ENCODE results near the gene PLEKHG3. TPM values are rescaled to one million over a fixed set of nuclear protein-coding genes. Genes with fewer than 3 reads are reported as not detected.

The PLEKHG3 gene
- total and polyA plus RNA-seq, 3 donors from 2014 or later: 20.1 to 21.6 (median 20.6) TPM

DNA sequence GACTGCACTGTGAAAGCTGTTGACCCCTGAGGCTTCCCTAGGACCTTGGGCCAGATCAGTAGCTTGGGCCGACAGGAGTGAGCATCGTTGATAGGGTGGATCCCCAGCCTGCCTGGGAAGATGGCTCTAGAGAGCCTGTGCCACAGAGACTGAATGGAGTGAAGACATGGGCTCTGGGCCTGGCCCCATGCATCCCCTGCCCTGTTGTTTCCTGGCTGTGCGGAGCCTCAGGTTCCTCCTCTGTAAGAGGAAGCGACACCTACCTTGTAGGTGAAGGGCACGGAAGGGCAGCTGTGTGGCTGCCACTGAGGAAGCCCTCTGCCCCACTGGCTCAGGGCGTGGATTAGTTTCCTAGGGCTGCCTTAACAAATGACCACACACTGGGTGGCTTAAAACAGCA, 23.9 kb downstream of the PLEKHG3 start:
- intact Hi-C loops (cut with DNase I; ENCODE audit: low total_unique reads): no loop called here
- H3K36me3 ChIP-seq (ENCODE audit: low read depth, missing control alignments): no peaks in the 10 kb centered on the region
- H3K4me1 ChIP-seq: peaks cover 19% of the 10 kb centered on the region
- no peaks in the 10 kb centered on the region for H3K9me3 ChIP-seq
- TF ChIP-seq POLR2A (IDR thresholded peaks at IDR 0.05) (no peak), CTCF (IDR thresholded peaks at IDR 0.05) (no peak)
- H3K27ac ChIP-seq: no peak overlapping the region
- no peak overlapping the region for H3K4me3 ChIP-seq
- no peak for DNase-seq
- 78 to 82% methylated on average over 3 to 6 of the region's 6 CpGs for WGBS, 2 donors
- no peaks in the 10 kb centered on the region for H3K27me3 ChIP-seq

GRCh38 chr14:64728856-64729255, 24.6 kb downstream of the PLEKHG3 start:
- no peak for TF ChIP-seq POLR2A (IDR thresholded peaks at IDR 0.05)
- no peak for TF ChIP-seq CTCF (IDR thresholded peaks at IDR 0.05)
- intact Hi-C loops (cut with DNase I; ENCODE audit: low total_unique reads): no loop called here
- no peaks in the 10 kb centered on the region for H3K27me3 ChIP-seq
- WGBS, 2 donors: 92 to 94% methylated on average over 9 to 10 of the region's 10 CpGs
- no peak overlapping the region for H3K27ac ChIP-seq
- no peaks in the 10 kb centered on the region for H3K9me3 ChIP-seq
- no peaks in the 10 kb centered on the region for H3K36me3 ChIP-seq (ENCODE audit: low read depth, missing control alignments)
- peaks cover 18% of the 10 kb centered on the region for H3K4me1 ChIP-seq
- DNase-seq: no peak
- H3K4me3 ChIP-seq: no peak overlapping the region

DNA sequence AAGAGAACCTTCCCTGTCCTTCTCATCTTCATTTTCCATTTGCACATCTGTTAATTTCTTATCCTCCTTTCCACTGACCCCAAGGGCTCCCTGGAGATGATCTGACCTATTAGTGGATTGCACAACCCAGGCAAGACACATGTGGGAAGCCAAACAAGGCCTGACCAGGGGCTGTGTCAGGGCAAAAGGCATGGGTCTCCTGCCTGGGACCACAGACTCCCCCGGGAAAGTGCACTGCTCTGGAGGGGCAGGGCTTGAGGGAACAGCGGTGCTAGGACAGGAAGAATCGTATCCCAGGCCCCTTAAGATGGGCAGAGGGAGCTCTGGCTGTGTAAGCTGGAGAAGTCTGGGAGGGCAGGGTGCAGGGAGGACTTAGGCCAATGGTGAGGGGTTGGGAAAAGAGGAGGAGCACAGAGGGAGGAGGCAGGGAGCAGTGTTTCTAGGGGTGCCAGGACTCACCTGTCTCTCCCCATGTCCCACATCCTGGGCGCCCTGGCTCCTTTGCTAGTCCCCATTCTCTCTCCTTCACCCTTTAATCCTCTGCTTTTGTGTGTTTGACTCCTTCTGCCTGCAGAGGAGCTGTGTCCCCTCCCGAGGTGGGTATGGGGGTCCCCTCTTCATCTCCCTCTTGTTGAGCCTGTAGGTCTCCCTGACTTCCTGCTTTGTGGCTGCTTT, 25.3 kb downstream of the PLEKHG3 start:
- Histone ChIP-seq H3K27me3 (no peaks in the 10 kb centered on the region), H3K9me3 (no peaks in the 10 kb centered on the region), H3K36me3 (ENCODE audit: low read depth, missing control alignments) (no peaks in the 10 kb centered on the region), H3K27ac (no peak overlapping the region), H3K4me1 (peaks cover 12% of the 10 kb centered on the region), H3K4me3 (no peak overlapping the region)
- TF ChIP-seq CTCF (IDR thresholded peaks at IDR 0.05) (no peak), POLR2A (IDR thresholded peaks at IDR 0.05) (no peak)
- intact Hi-C loops (cut with DNase I; ENCODE audit: low total_unique reads): no loop called here
- no peak for DNase-seq
- WGBS, 2 donors: 75 to 76% methylated on average over 5 of the region's 5 CpGs

GRCh38 chr14:64730061-64730440, 25.8 kb downstream of the PLEKHG3 start:
- Histone ChIP-seq H3K27ac (no peak overlapping the region), H3K27me3 (no peaks in the 10 kb centered on the region), H3K36me3 (ENCODE audit: low read depth, missing control alignments) (no peaks in the 10 kb centered on the region), H3K4me3 (no peak overlapping the region), H3K9me3 (no peaks in the 10 kb centered on the region), H3K4me1 (peaks cover 6% of the 10 kb centered on the region)
- TF ChIP-seq CTCF (IDR thresholded peaks at IDR 0.05) (no peak), POLR2A (IDR thresholded peaks at IDR 0.05) (no peak)
- 60 to 90% methylated on average over 1 of the region's 1 CpG for WGBS, 2 donors
- intact Hi-C loops (cut with DNase I; ENCODE audit: low total_unique reads): no loop called here
- no peak for DNase-seq

DNA sequence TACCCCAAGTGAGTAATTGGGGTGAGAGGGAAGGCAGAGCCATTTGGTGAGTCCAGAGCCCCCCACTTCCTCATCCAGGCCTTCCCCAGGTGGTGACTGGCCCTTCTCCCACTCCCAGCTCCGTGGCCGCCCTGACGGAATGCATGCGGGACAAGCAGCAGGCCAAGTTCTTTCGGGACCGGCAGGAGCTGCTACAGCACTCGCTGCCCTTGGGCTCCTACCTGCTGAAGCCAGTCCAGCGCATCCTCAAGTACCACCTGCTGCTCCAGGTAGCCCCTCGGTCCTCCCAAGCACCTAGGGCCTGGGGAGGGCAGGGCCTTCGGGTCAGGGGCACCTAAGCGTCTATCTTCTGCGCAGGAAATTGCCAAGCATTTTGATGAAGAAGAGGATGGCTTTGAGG, 26.5 kb downstream of the PLEKHG3 start:
- no peak overlapping the region for H3K27ac ChIP-seq
- H3K9me3 ChIP-seq: no peaks in the 10 kb centered on the region
- DNase-seq: no peak
- H3K4me1 ChIP-seq: peaks cover under 1% of the 10 kb centered on the region
- H3K36me3 ChIP-seq (ENCODE audit: low read depth, missing control alignments): no peaks in the 10 kb centered on the region
- H3K27me3 ChIP-seq: no peaks in the 10 kb centered on the region
- no peak overlapping the region for H3K4me3 ChIP-seq
- 91 to 92% methylated on average over 4 to 12 of the region's 12 CpGs for WGBS, 2 donors
- TF ChIP-seq CTCF (IDR thresholded peaks at IDR 0.05): no peak
- no peak for TF ChIP-seq POLR2A (IDR thresholded peaks at IDR 0.05)
- intact Hi-C loops (cut with DNase I; ENCODE audit: low total_unique reads): no loop called here
